SK-N-SH treated with all-trans-retinoic acid at 6 μM for 48 hours (cell line): ENCODE results near the gene TUG1.

Experiments used
- ATAC-seq: fragments of 200-7000 bp; cut with Tn5 transposase; 3 replicates; pipeline ENCODE4 v1.9.1; 2020; ENCODE audit warnings: mild to moderate bottlenecking, moderate library complexity
- ARNTL ChIP-seq: fragments of 450-650 bp; formaldehyde crosslinking; IDR thresholded peaks from 2 replicates; pipeline ENCODE4 v1.5.0; 2020; ENCODE audit warnings: low read depth, mild to moderate bottlenecking, moderate library complexity, borderline replicate concordance
- BACH2 ChIP-seq: fragments of 250-450 bp; sonication (Bioruptor Pico); IDR thresholded peaks from 2 replicates; pipeline ENCODE4 v1.9.0; 2021; ENCODE audit warnings: mild to moderate bottlenecking, borderline replicate concordance
- CSDC2 ChIP-seq: fragments of 250-450 bp; sonication (Bioruptor Pico); IDR thresholded peaks from 2 replicates; pipeline ENCODE4 v1.5.0; 2020; ENCODE audit warnings: mild to moderate bottlenecking, moderate library complexity
- ESRRG ChIP-seq: fragments of 250-450 bp; sonication (Bioruptor Pico); IDR thresholded peaks from 2 replicates; pipeline ENCODE4 v1.6.1; 2021; ENCODE audit warnings: mild to moderate bottlenecking
- GLIS3 ChIP-seq: fragments of 250-450 bp; sonication (Bioruptor Pico); IDR thresholded peaks from 2 replicates; pipeline ENCODE4 v1.5.0; 2020; ENCODE audit warnings: mild to moderate bottlenecking, moderate library complexity
- ISL1 ChIP-seq: fragments of 250-450 bp; sonication (Bioruptor Pico); IDR thresholded peaks from 2 replicates; pipeline ENCODE4 v2.1.2; 2022; ENCODE audit warnings: mild to moderate bottlenecking, moderate library complexity
- OSR1 ChIP-seq: fragments of 250-450 bp; sonication (Bioruptor Pico); IDR thresholded peaks from 2 replicates; pipeline ENCODE4 v1.8.0; 2022; ENCODE audit warnings: moderate library complexity, mild to moderate bottlenecking, inconsistent platforms
- PPARA ChIP-seq: fragments of 250-450 bp; sonication (Bioruptor Pico); IDR thresholded peaks from 2 replicates; pipeline ENCODE4 v1.5.0; 2020; ENCODE audit warnings: mild to moderate bottlenecking, borderline replicate concordance
- RARB ChIP-seq: fragments of 250-450 bp; sonication (Bioruptor Pico); IDR thresholded peaks from 2 replicates; pipeline ENCODE4 v1.8.0; 2021; ENCODE audit warnings: mild to moderate bottlenecking, moderate library complexity
- SNAI2 ChIP-seq: fragments of 250-450 bp; sonication (Bioruptor Pico); IDR thresholded peaks from 2 replicates; pipeline ENCODE4 v1.5.0; 2020; ENCODE audit warnings: mild to moderate bottlenecking, moderate library complexity
- TCF4 ChIP-seq: fragments of 250-450 bp; sonication (Bioruptor Pico); IDR thresholded peaks from 2 replicates; pipeline ENCODE4 v1.8.0; 2021; ENCODE audit warnings: mild to moderate bottlenecking, moderate library complexity, borderline replicate concordance
- TOX ChIP-seq: fragments of 250-450 bp; sonication (Bioruptor Pico); IDR thresholded peaks from 2 replicates; pipeline ENCODE4 v1.8.0; 2021; ENCODE audit warnings: mild to moderate bottlenecking, moderate library complexity, borderline replicate concordance
- ZC3H10 ChIP-seq: fragments of 250-450 bp; sonication (Bioruptor Pico); IDR thresholded peaks from 2 replicates; pipeline ENCODE4 v1.5.1; 2021; ENCODE audit warnings: mild to moderate bottlenecking, moderate library complexity
- ZFP3 ChIP-seq: fragments of 250-450 bp; sonication (Bioruptor Pico); IDR thresholded peaks from 2 replicates; pipeline ENCODE4 v1.5.0; 2020; ENCODE audit warnings: mild to moderate bottlenecking, moderate library complexity
- ZFP30 ChIP-seq: fragments of 450-650 bp; formaldehyde crosslinking; IDR thresholded peaks from 2 replicates; pipeline ENCODE4 v1.5.0; 2022; ENCODE audit warnings: mild to moderate bottlenecking, moderate library complexity
- ZNF565 ChIP-seq: fragments of 450-650 bp; formaldehyde crosslinking; conservative IDR thresholded peaks from 2 replicates; pipeline ENCODE4 v1.5.0; 2020; ENCODE audit warnings: low read depth, mild to moderate bottlenecking, moderate library complexity
- ZNF70 ChIP-seq: fragments of 450-650 bp; formaldehyde crosslinking; IDR thresholded peaks from 2 replicates; pipeline ENCODE4 v1.5.0; 2020; ENCODE audit warnings: mild to moderate bottlenecking, moderate library complexity
- ZNF8 ChIP-seq: fragments of 450-650 bp; formaldehyde crosslinking; IDR thresholded peaks from 2 replicates; pipeline ENCODE4 v1.5.0; 2020; ENCODE audit warnings: mild to moderate bottlenecking, moderate library complexity
- TF ChIP-seq, protein P1 (sequence below): fragments of 250-450 bp; sonication (Bioruptor Pico); IDR thresholded peaks from 2 replicates; pipeline ENCODE4 v1.5.0; 2020; ENCODE audit warnings: mild to moderate bottlenecking, moderate library complexity
- TF ChIP-seq, protein P2 (sequence below): fragments of 250-450 bp; sonication (Bioruptor Pico); IDR thresholded peaks from 2 replicates; pipeline ENCODE4 v1.5.1; 2020; ENCODE audit warnings: low read depth, mild to moderate bottlenecking, moderate library complexity
- TF ChIP-seq, protein P3 (sequence below): fragments of 250-450 bp; sonication (Bioruptor Pico); IDR thresholded peaks from 2 replicates; pipeline ENCODE4 v1.8.0; 2021; ENCODE audit warnings: low read depth, mild to moderate bottlenecking, moderate library complexity, borderline replicate concordance
- TF ChIP-seq, protein P4 (sequence below): fragments of 250-450 bp; sonication (Bioruptor Pico); IDR thresholded peaks from 2 replicates; pipeline ENCODE4 v1.5.1; 2021; ENCODE audit warnings: mild to moderate bottlenecking, moderate library complexity
- TF ChIP-seq, protein P5 (sequence below): fragments of 250-450 bp; sonication (Bioruptor Pico); IDR thresholded peaks from 2 replicates; pipeline ENCODE4 v1.8.0; 2020; ENCODE audit warnings: mild to moderate bottlenecking, moderate library complexity, borderline replicate concordance

TUG1 gene

DNA sequence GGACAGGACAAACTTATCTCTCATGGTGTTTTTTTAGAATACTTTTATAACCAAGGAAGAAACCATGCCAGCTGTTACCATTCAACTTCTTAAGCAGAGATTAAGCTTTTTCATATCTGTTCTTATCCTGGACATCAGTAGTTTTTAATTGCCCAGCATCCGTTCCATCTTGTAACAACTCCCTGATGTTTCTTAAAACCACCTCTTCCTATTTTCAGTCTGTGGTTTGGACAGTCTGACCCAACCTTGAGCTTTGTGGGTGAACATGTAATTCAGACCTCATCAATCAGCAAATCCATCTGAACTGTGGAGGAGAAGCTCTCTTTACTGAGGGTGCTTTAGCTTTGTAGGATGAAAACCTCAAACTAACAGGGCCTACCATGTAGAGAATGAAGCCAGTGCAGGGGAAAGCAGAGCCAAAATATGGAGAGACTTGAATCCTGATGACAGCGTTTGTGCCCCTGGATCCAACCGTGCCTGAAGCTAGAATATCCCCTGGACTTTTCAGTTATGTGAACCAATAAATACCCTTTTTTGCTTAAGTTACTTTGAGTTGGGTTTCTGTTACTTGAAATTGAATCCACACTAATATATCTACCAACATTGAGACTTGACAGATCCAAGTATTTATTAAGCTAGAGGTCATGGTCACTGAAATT, 9.4 kb downstream of the TUG1 start:
- TF ChIP-seq ISL1 (CRISPR knock-in tag) (no peak), CSDC2 (CRISPR knock-in tag) (no peak), TCF4 (CRISPR knock-in tag) (no peak), RARB (CRISPR knock-in tag) (no peak), ZNF70 (CRISPR knock-in tag) (no peak), SNAI2 (no peak), PPARA (CRISPR knock-in tag) (no peak), TOX (no peak), BACH2 (CRISPR knock-in tag) (no peak), ZNF565 (no peak), ZFP30 (no peak), ARNTL (CRISPR knock-in tag) (no peak), OSR1 (CRISPR knock-in tag) (no peak), ESRRG (CRISPR knock-in tag) (no peak)
- TF ChIP-seq, protein P1, sequence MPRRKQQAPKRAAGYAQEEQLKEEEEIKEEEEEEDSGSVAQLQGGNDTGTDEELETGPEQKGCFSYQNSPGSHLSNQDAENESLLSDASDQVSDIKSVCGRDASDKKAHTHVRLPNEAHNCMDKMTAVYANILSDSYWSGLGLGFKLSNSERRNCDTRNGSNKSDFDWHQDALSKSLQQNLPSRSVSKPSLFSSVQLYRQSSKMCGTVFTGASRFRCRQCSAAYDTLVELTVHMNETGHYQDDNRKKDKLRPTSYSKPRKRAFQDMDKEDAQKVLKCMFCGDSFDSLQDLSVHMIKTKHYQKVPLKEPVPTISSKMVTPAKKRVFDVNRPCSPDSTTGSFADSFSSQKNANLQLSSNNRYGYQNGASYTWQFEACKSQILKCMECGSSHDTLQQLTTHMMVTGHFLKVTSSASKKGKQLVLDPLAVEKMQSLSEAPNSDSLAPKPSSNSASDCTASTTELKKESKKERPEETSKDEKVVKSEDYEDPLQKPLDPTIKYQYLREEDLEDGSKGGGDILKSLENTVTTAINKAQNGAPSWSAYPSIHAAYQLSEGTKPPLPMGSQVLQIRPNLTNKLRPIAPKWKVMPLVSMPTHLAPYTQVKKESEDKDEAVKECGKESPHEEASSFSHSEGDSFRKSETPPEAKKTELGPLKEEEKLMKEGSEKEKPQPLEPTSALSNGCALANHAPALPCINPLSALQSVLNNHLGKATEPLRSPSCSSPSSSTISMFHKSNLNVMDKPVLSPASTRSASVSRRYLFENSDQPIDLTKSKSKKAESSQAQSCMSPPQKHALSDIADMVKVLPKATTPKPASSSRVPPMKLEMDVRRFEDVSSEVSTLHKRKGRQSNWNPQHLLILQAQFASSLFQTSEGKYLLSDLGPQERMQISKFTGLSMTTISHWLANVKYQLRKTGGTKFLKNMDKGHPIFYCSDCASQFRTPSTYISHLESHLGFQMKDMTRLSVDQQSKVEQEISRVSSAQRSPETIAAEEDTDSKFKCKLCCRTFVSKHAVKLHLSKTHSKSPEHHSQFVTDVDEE (CRISPR knock-in tag) = no peak
- TF ChIP-seq, protein P2, sequence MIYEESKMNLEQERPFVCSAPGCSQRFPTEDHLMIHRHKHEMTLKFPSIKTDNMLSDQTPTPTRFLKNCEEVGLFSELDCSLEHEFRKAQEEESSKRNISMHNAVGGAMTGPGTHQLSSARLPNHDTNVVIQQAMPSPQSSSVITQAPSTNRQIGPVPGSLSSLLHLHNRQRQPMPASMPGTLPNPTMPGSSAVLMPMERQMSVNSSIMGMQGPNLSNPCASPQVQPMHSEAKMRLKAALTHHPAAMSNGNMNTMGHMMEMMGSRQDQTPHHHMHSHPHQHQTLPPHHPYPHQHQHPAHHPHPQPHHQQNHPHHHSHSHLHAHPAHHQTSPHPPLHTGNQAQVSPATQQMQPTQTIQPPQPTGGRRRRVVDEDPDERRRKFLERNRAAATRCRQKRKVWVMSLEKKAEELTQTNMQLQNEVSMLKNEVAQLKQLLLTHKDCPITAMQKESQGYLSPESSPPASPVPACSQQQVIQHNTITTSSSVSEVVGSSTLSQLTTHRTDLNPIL (CRISPR knock-in tag) = no peak
- TF ChIP-seq, protein P3, sequence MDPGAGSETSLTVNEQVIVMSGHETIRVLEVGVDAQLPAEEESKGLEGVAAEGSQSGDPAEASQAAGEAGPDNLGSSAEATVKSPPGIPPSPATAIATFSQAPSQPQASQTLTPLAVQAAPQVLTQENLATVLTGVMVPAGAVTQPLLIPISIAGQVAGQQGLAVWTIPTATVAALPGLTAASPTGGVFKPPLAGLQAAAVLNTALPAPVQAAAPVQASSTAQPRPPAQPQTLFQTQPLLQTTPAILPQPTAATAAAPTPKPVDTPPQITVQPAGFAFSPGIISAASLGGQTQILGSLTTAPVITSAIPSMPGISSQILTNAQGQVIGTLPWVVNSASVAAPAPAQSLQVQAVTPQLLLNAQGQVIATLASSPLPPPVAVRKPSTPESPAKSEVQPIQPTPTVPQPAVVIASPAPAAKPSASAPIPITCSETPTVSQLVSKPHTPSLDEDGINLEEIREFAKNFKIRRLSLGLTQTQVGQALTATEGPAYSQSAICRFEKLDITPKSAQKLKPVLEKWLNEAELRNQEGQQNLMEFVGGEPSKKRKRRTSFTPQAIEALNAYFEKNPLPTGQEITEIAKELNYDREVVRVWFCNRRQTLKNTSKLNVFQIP (CRISPR knock-in tag) = no peak
- TF ChIP-seq, protein P4, sequence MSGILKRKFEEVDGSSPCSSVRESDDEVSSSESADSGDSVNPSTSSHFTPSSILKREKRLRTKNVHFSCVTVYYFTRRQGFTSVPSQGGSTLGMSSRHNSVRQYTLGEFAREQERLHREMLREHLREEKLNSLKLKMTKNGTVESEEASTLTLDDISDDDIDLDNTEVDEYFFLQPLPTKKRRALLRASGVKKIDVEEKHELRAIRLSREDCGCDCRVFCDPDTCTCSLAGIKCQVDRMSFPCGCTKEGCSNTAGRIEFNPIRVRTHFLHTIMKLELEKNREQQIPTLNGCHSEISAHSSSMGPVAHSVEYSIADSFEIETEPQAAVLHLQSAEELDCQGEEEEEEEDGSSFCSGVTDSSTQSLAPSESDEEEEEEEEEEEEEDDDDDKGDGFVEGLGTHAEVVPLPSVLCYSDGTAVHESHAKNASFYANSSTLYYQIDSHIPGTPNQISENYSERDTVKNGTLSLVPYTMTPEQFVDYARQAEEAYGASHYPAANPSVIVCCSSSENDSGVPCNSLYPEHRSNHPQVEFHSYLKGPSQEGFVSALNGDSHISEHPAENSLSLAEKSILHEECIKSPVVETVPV (CRISPR knock-in tag) = no peak
- no peak for ATAC-seq

DNA sequence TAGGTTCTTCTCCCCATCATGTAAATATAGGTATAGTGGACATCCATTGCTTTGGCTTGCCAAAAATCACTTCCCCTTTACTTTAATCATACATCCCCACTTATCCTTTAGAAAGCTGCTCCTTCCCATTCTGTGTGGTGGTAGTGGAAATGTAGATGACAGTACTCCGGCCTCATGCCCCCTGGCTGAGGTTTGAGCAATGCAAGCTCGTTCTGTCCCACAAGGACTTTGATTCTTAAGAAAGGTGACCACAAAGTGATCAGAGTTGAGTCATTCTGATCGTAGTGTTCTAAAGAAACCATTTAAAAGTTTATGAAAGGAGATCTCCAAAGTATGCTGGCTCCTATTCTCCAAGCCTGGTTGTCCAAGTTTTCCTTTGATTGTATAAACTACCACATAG, 10.9 kb downstream of the TUG1 start:
- TF ChIP-seq SNAI2 (no peak), BACH2 (CRISPR knock-in tag) (no peak), PPARA (CRISPR knock-in tag) (no peak), GLIS3 (CRISPR knock-in tag) (no peak), ZNF565 (no peak), ZNF8 (CRISPR knock-in tag) (no peak)
- TF ChIP-seq, protein P2 (CRISPR knock-in tag) = no peak
- ATAC-seq = no peak

DNA sequence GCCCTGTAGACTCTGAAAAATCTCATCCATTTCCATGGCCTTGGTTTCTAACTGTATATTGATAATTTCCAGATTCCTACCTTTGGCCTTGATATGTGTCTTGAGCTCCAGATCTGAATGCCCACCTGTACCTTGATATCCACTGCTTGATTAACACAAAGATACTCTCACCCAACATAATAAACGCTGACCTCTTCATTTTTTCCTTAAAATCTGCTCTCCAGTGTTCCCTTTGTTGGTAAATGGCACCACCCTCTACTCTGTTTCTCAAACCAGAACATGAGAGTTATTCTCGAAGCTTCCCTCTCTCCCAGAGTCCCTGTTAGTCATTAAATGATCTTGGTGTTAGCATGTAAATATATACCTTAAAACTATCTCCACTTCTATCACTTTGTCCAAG, 13.4 kb downstream of the TUG1 start:
- no peak for ATAC-seq
- TF ChIP-seq PPARA (CRISPR knock-in tag) = no peak
- no peak for TF ChIP-seq ZFP3 (CRISPR knock-in tag)
- no peak for TF ChIP-seq ISL1 (CRISPR knock-in tag)
- no peak for TF ChIP-seq ZC3H10
- no peak for TF ChIP-seq RARB (CRISPR knock-in tag)
- TF ChIP-seq, protein P4 (CRISPR knock-in tag) = no peak
- no peak for TF ChIP-seq ARNTL (CRISPR knock-in tag)
- no peak for TF ChIP-seq ZNF565
- no peak for TF ChIP-seq ESRRG (CRISPR knock-in tag)
- TF ChIP-seq OSR1 (CRISPR knock-in tag) = no peak
- TF ChIP-seq ZFP30 = no peak
- no peak for TF ChIP-seq TCF4 (CRISPR knock-in tag)
- TF ChIP-seq, protein P5, sequence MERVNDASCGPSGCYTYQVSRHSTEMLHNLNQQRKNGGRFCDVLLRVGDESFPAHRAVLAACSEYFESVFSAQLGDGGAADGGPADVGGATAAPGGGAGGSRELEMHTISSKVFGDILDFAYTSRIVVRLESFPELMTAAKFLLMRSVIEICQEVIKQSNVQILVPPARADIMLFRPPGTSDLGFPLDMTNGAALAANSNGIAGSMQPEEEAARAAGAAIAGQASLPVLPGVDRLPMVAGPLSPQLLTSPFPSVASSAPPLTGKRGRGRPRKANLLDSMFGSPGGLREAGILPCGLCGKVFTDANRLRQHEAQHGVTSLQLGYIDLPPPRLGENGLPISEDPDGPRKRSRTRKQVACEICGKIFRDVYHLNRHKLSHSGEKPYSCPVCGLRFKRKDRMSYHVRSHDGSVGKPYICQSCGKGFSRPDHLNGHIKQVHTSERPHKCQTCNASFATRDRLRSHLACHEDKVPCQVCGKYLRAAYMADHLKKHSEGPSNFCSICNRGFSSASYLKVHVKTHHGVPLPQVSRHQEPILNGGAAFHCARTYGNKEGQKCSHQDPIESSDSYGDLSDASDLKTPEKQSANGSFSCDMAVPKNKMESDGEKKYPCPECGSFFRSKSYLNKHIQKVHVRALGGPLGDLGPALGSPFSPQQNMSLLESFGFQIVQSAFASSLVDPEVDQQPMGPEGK (CRISPR knock-in tag) = no peak
